ENCODE measurements around the gene STK35. TPM values are rescaled to one million over a fixed set of nuclear protein-coding genes. Genes with fewer than 3 reads are reported as not detected.

Gene STK35
- total RNA-seq (2011; cell fraction: chromatin; rRNA removed; ENCODE audit: low replicate concordance), result 12.3 and 22.4 TPM in 2 replicates
- total RNA-seq (2011; cell fraction: nucleolus; rRNA removed), result 13.3 and 14.3 TPM in 2 replicates
- total RNA-seq (2011; cell fraction: nucleoplasm; rRNA removed), result 10.6 and 12.2 TPM in 2 replicates
- 5.4 and 5.8 TPM in 2 replicates for total RNA-seq (2014; rRNA removed)
- 5.5 and 6.3 TPM in 2 replicates for total RNA-seq (2014; rRNA removed; fragmentation: Illumina TruSeq; extraction: Trizol)
- 6.8 and 7.6 TPM in 2 replicates for total RNA-seq (2015; rRNA removed; fragmentation: Illumina TruSeq; extraction: Trizol)
- 10.5 and 11.0 TPM in 2 replicates for total RNA-seq (2021)
- polyA plus RNA-seq (2011; rRNA removed), result 5.2 and 10.7 TPM in 2 replicates
- 8.4 and 12.9 TPM in 2 replicates for polyA plus RNA-seq (2011; cell fraction: cytosol; rRNA removed)
- polyA plus RNA-seq (2011; cell fraction: nucleus; rRNA removed), result 12.4 and 15.5 TPM in 2 replicates
- polyA plus RNA-seq (2012), result 4.0 and 4.2 TPM in 2 replicates
- polyA plus RNA-seq (2014; fragmentation: Illumina TruSeq; extraction: Trizol), result 7.0 and 7.4 TPM in 2 replicates
- 1 to 10 TPM; 1.0 to 2.2 TPM for polyA plus RNA-seq (2014; fragmentation: Nextera tagmentation; extraction: Ambion mirVana)
- polyA plus RNA-seq (2014; rRNA removed), result 6.8 and 7.4 TPM in 2 replicates
- polyA minus RNA-seq (2011; rRNA and poly(A)+ RNA removed), result 7.7 and 10.3 TPM in 2 replicates
- 7.2 and 9.1 TPM in 2 replicates for polyA minus RNA-seq (2011; cell fraction: cytosol; rRNA and poly(A)+ RNA removed)
- polyA minus RNA-seq (2011; cell fraction: nucleus; rRNA and poly(A)+ RNA removed), result 5.9 and 11.3 TPM in 2 replicates
- percentile 72 among the genes with signal in this experiment for Bru-seq, nascent RNA
- percentile 77 among the genes with signal in this experiment for BruChase-seq, experiment 1, labeled RNA remaining after a 2-hour chase
- BruChase-seq, experiment 2, labeled RNA remaining after a 6-hour chase, result percentile 79 among the genes with signal in this experiment
- long read RNA-seq, experiment 1, partial matches to known transcripts, result 3 of 35 reads
- long read RNA-seq, experiment 1, other reads (novel, unspliced or antisense), result 32 of 35 reads
- long read RNA-seq, experiment 2, partial matches to known transcripts, result 1 of 5 reads
- long read RNA-seq, experiment 2, other reads (novel, unspliced or antisense), result 4 of 5 reads
- long read RNA-seq, experiment 3, partial matches to known transcripts, result 0 of 1 reads
- long read RNA-seq, experiment 3, other reads (novel, unspliced or antisense), result 1 of 1 reads

- no peaks in the 10 kb centered on the region for H4K20me1 ChIP-seq (replicated peaks; ENCODE audit: control insufficient read depth, insufficient read depth, low read length)
- peak within 1 kb of the TSS; percentile 89 for H3K4me2 ChIP-seq (ENCODE audit: insufficient read depth, low read length)
- H2AFZ ChIP-seq (ENCODE audit: low read depth, low read length), result peak within 1 kb of the TSS; percentile 97
- in situ Hi-C loops (cut with MboI) (no loop called here), intact Hi-C loops (cut with micrococcal nuclease) (no loop called here)
- ChIA-PET POLR2A (interaction anchor here (0.6 kb wide), 2 partner anchors 48 to 917 kb away, joined by 3 to 4 read pairs; no protein-coding TSS in a partner anchor), CTCF (ENCODE audit: low intra/inter-chr PET ratio) (interaction anchor here (0.6 kb wide), 1 partner anchor 354 kb away, joined by 4 read pairs; no protein-coding TSS in a partner anchor)
- H3K27me3 ChIP-seq (ENCODE audit: control insufficient read depth in 2 of 2, insufficient read depth in 2 of 2, low read length in 2 of 2), result no peaks in the 10 kb centered on the region
- FAIRE-seq (peak; percentile 29), DNase-seq (ENCODE audit: extremely low read depth in 1 of 4, low spot score in 3 of 4) (peak in 2 of 4 experiments; percentile 72 to 74), ATAC-seq (peak; percentile 82)
- BruUV-seq (replicated peaks), result TSS peak; percentile 70
- peak within 1 kb of the TSS; percentile 100 for H3K27ac ChIP-seq (ENCODE audit: extremely low read depth, low read depth, low read length)
- peaks cover 21% of the 10 kb centered on the region; the same call in 2 of the 3 replicates for H3K36me3 ChIP-seq (ENCODE audit: control insufficient read depth, insufficient read depth, low read length)
- H3K4me3 ChIP-seq, result peak within 1 kb of the TSS; percentile 85
- no peaks in the 10 kb centered on the region for H3K9me1 ChIP-seq (ENCODE audit: control insufficient read depth, insufficient read depth, low read length)
- H3K4me1 ChIP-seq (replicated peaks in 1 of 2; ENCODE audit: control insufficient read depth in 2 of 2, insufficient read depth in 2 of 2, low read length in 2 of 2), result peaks cover 10 to 13% of the 10 kb centered on the region in 2 experiments; a peak in 3 of 5 replicates
- WGBS (ENCODE audit: insufficient coverage, low coverage, missing lambda C conversion rate), result 1% methylated on average over 15 of the region's 32 CpGs
- peak within 1 kb of the TSS; percentile 99 for H3K9ac ChIP-seq (ENCODE audit: insufficient read depth in 1 of 2, low read depth in 2 of 2, low read length in 2 of 2)
- peaks cover 42% of the 10 kb centered on the region for H3K79me2 ChIP-seq (ENCODE audit: control insufficient read depth, insufficient read depth, low read length)
- H3K9me3 ChIP-seq (replicated peaks; ENCODE audit: control insufficient read depth, insufficient read depth, low read depth, low read length), result no peaks in the 10 kb centered on the region
- TF ChIP-seq HNRNPLL (IDR thresholded peaks at IDR 0.05; ENCODE audit: low read depth, low read length, poor library complexity, severe bottlenecking), result peak; percentile 37
- 0 out of 2 replicates have a peak, but pooled peaks have one; percentile 6 for TF ChIP-seq MYC (IDR thresholded peaks at IDR 0.05; ENCODE audit: low read depth, low read length)
- no peak for TF ChIP-seq MYC (CRISPR knock-in tag; IDR thresholded peaks at IDR 0.05; ENCODE audit: borderline replicate concordance, low read depth)
- TF ChIP-seq NRF1 (conservative IDR thresholded peaks at IDR 0.05 in 1 of 2, IDR thresholded peaks at IDR 0.05 in 1 of 2), result peak; percentile 78 to 83
- TF ChIP-seq ZFX (CRISPR knock-in tag; IDR thresholded peaks at IDR 0.05), result peak; percentile 10; the same call in 1 of the 2 replicates
- TF ChIP-seq PML (IDR thresholded peaks at IDR 0.05; ENCODE audit: low read length), result 0 out of 2 replicates have a peak, but pooled peaks have one; percentile 28
- no peak for TF ChIP-seq TCF3 (CRISPR knock-in tag; IDR thresholded peaks at IDR 0.05)
- no peak for TF ChIP-seq PTRF (tag; IDR thresholded peaks at IDR 0.05)
- TF ChIP-seq ILF3 (IDR thresholded peaks at IDR 0.05; ENCODE audit: borderline replicate concordance), result no peak
- TF ChIP-seq ZKSCAN8 (CRISPR knock-in tag; IDR thresholded peaks at IDR 0.05), result peak; percentile 95
- TF ChIP-seq CXXC5 (CRISPR knock-in tag; IDR thresholded peaks at IDR 0.05), result peak; percentile 57
- no peak for TF ChIP-seq SOX6 (IDR thresholded peaks at IDR 0.05)
- TF ChIP-seq MYNN (IDR thresholded peaks at IDR 0.05), result no peak
- no peak for TF ChIP-seq MYNN (CRISPR knock-in tag; IDR thresholded peaks at IDR 0.05)
- no peak for TF ChIP-seq ETV6 (IDR thresholded peaks at IDR 0.05; ENCODE audit: borderline replicate concordance in 1 of 2, low read depth in 2 of 2, low read length in 1 of 2)
- 0 out of 2 replicates have a peak, but pooled peaks have one; percentile 14 for TF ChIP-seq ETV6 (CRISPR knock-in tag; IDR thresholded peaks at IDR 0.05; ENCODE audit: borderline replicate concordance)
- no peak for TF ChIP-seq SMC3 (conservative IDR thresholded peaks at IDR 0.05; ENCODE audit: insufficient read depth, low read depth, low read length)
Observed at GRCh38 chr20:2101057-2101864, at the start of gene STK35. Gene STK35 (plus strand): TSS chr20:2101827. CDS start chr20:2101882, 55 bp downstream.
